ENCODE measurements around the gene TLK2.
"Not testable (repeated sequence)": the region's sequence is repeated elsewhere in the genome, so short reads cannot be mapped to it uniquely, and the experiment has no call there.

Gene TLK2

GRCh38 chr17:62565817-62566216 lies 87.2 kb downstream of the TLK2 start:
- DNase-seq = no peak

GRCh38 chr17:62566996-62567578 lies 88.5 kb downstream of the TLK2 start:
- DNase-seq = no peak

- DNase-seq = no peak
These were observed 93.9 kb downstream of the TLK2 start for GRCh38 chr17:62572488-62572887.

GRCh38 chr17:62572888-62573401 lies 94.3 kb downstream of the TLK2 start:
- DNase-seq = no peak

- no peak for DNase-seq
These were observed 95.0 kb downstream of the TLK2 start for GRCh38 chr17:62573480-62574117.

GRCh38 chr17:62576382-62576781 lies 97.8 kb downstream of the TLK2 start:
- no peak for DNase-seq

- DNase-seq = no peak
These were observed 100.3 kb downstream of the TLK2 start for GRCh38 chr17:62578757-62579487.

- no peak for DNase-seq
These were observed 102.3 kb downstream of the TLK2 start for GRCh38 chr17:62580947-62581346.

- no peak for DNase-seq
These were observed 103.1 kb downstream of the TLK2 start for GRCh38 chr17:62581764-62582163.

- DNase-seq = no peak
These were observed 108.9 kb downstream of the TLK2 start for GRCh38 chr17:62587554-62587953.

GRCh38 chr17:62588109-62588508 lies 109.5 kb downstream of the TLK2 start:
- DNase-seq = no peak

GRCh38 chr17:62591333-62591732 lies 112.7 kb downstream of the TLK2 start:
- DNase-seq = no peak

- not testable (repeated sequence) for DNase-seq
These were observed 113.2 kb downstream of the TLK2 start for GRCh38 chr17:62591822-62592221.

- no peak for DNase-seq
These were observed 113.9 kb downstream of the TLK2 start for GRCh38 chr17:62592341-62593099.

- no peak for DNase-seq
These were observed 116.9 kb downstream of the TLK2 start for GRCh38 chr17:62595484-62595883.

GRCh38 chr17:62596662-62597061 lies 118.0 kb downstream of the TLK2 start:
- DNase-seq = no peak

GRCh38 chr17:62597150-62597549 lies 118.5 kb downstream of the TLK2 start:
- no peak for DNase-seq

GRCh38 chr17:62597920-62598319 lies 119.3 kb downstream of the TLK2 start:
- DNase-seq = no peak

- DNase-seq = no peak
These were observed 121.5 kb downstream of the TLK2 start for GRCh38 chr17:62599964-62600657.

GRCh38 chr17:62600805-62601204 lies 122.2 kb downstream of the TLK2 start:
- no peak for DNase-seq

GRCh38 chr17:62601471-62601870 lies 122.8 kb downstream of the TLK2 start:
- no peak for DNase-seq

- DNase-seq = not testable (repeated sequence)
These were observed 125.2 kb downstream of the TLK2 start for GRCh38 chr17:62603783-62604182.

- DNase-seq = no peak
These were observed 127.0 kb downstream of the TLK2 start for GRCh38 chr17:62605588-62605987.

All from NCI-H2171 (cell line).